Fibroblast of villous mesenchyme (primary cell): ENCODE results near the gene IMPG2. TPM values are rescaled to one million over a fixed set of nuclear protein-coding genes. Genes with fewer than 3 reads are reported as not detected.
A peak's percentile ranks its signal among the peaks of the same experiment; 100 is the strongest.

Source experiments
- DNase-seq: peaks from one replicate; pipeline ENCODE4 v3.0.0-alpha.2; 2010; ENCODE audit warnings: low read depth
- H3K4me3 ChIP-seq: 2 replicates; pipeline ENCODE4 v1.5.1; 2011; ENCODE audit warnings: low read depth, mild to moderate bottlenecking, low read length
- CTCF ChIP-seq: IDR thresholded peaks from 2 replicates; pipeline ENCODE4 v1.5.1; 2012; ENCODE audit warnings: low read depth, mild to moderate bottlenecking, low read length; ENCODE audit not compliant: insufficient read depth
- total RNA-seq: library from RNA; depleted of rRNA; stranded (reverse); fragments of >200 nt; gene quantifications from 2 replicates; pipeline ENCODE4 v1.2.3, GENCODE V29; 2012

IMPG2 gene
- total RNA-seq, 1 donor = 0.43 TPM

- no peak for TF ChIP-seq CTCF
- DNase-seq = no peak
- H3K4me3 ChIP-seq = no peak overlapping the region
Observed at GRCh38 chr3:101228441-101228840, 91.9 kb downstream of the IMPG2 start.

GRCh38 chr3:101224739-101225138, 95.6 kb downstream of the IMPG2 start:
- DNase-seq = no peak
- no peak for TF ChIP-seq CTCF
- H3K4me3 ChIP-seq = no peak overlapping the region

GRCh38 chr3:101223016-101223415, 97.4 kb downstream of the IMPG2 start:
- DNase-seq = no peak
- no peak for TF ChIP-seq CTCF
- no peak overlapping the region for H3K4me3 ChIP-seq

GRCh38 chr3:101219842-101220560, 100.4 kb downstream of the IMPG2 start:
- no peak for DNase-seq
- no peak for TF ChIP-seq CTCF
- no peak overlapping the region for H3K4me3 ChIP-seq

- no peak for DNase-seq
- TF ChIP-seq CTCF = no peak
- H3K4me3 ChIP-seq = no peak overlapping the region
Observed at GRCh38 chr3:101217472-101218245, 102.7 kb downstream of the IMPG2 start.

GRCh38 chr3:101216710-101217465, 103.5 kb downstream of the IMPG2 start:
- TF ChIP-seq CTCF = no peak
- peak; percentile 84 for DNase-seq

More at GRCh38 chr3:101216710-101217465, 103.5 kb downstream of the IMPG2 start:
- H3K4me3 ChIP-seq = no peak overlapping the region
